HepG2 (cell line): ENCODE data around the gene ZCCHC17. TPM values are rescaled to one million over a fixed set of nuclear protein-coding genes. Genes with fewer than 3 reads are reported as not detected.

Experiments used
- ATAC-seq: fragments of 200-7000 bp; cut with Tn5 transposase; 3 replicates; pipeline ENCODE4 v1.9.1; 2020; ENCODE audit warnings: mild to moderate bottlenecking, moderate library complexity
- BruUV-seq: library from RNA; stranded (reverse); fragments of 400-500 nt; replicated peaks from 2 replicates; lab custom pipeline; 2021; lab: Mats Ljungman, UMichigan
- CTCF ChIA-PET: fragments of 300-600 bp; formaldehyde crosslinking; extraction: SDS; loops from one replicate; lab custom pipeline; 2021; ENCODE audit warnings: low total read pairs, inconsistent platforms, low intra/inter-chr PET ratio; lab: Yijun Ruan, JAX
- POLR2A ChIA-PET: fragments of 350-600 bp; sonication (Branson Sonifier 250); formaldehyde crosslinking; loops from one replicate; lab custom pipeline; 2020; ENCODE audit warnings: antibody characterized with exemption, inconsistent platforms; lab: Yijun Ruan, JAX
- DNase-seq: peaks from one replicate; pipeline ENCODE4 v3.0.0-alpha.2; 2015; ENCODE audit warnings: low spot score
- FAIRE-seq: peaks from 3 replicates; lab custom pipeline; 2011; peaks lifted over from hg19 to GRCh38; lab: Jason Lieb, UNC
- H2AFZ ChIP-seq: one replicate; pipeline ENCODE4 v1.6.1; 2011; ENCODE audit warnings: low read length, inconsistent platforms
- H3K27ac ChIP-seq: fragments of 300-600 bp; 3 replicates; pipeline ENCODE4 v1.8.0; 2011; ENCODE audit warnings: mixed run types, mild to moderate bottlenecking, mixed read lengths, low read length, inconsistent platforms; ENCODE audit not compliant: insufficient read depth; ENCODE audit errors: extremely low read length
- H3K27me3 ChIP-seq, 2 experiments: fragments of 200-600 bp in 1 of 2; 2 replicates in 1 of 2; 3 replicates in 1 of 2; pipeline versions ENCODE4 v1.6.0 to v1.8.0; 2011; ENCODE audit warnings: low read length in 2 of 2, mild to moderate bottlenecking in 2 of 2, moderate library complexity in 2 of 2, inconsistent platforms in 1 of 2; ENCODE audit not compliant: insufficient read depth in 2 of 2, control insufficient read depth in 1 of 2
- H3K36me3 ChIP-seq, 2 experiments: fragments of 200-600 bp in 1 of 2; replicated peaks in 1 of 2; 2 replicates in 1 of 2; 3 replicates in 1 of 2; pipeline versions ENCODE4 v1.5.1 to v1.8.0; 2011; ENCODE audit warnings: low read length in 2 of 2, inconsistent platforms in 1 of 2; ENCODE audit not compliant: insufficient read depth in 2 of 2, control insufficient read depth in 1 of 2
- H3K4me1 ChIP-seq: 2 replicates; pipeline ENCODE4 v1.5.1; 2012; ENCODE audit warnings: low read length, inconsistent platforms; ENCODE audit not compliant: insufficient read depth
- H3K4me2 ChIP-seq: 2 replicates; pipeline ENCODE4 v1.6.0; 2011; ENCODE audit warnings: low read depth, low read length, inconsistent platforms
- H3K4me3 ChIP-seq, 3 experiments: fragments of 200-600 bp in 1 of 3; sonication (generic), shearing (Covaris generic) in 1 of 3; replicated peaks in 1 of 3; 2 replicates each; pipeline ENCODE4 v1.5.1; 2011 to 2016; ENCODE audit warnings: low read length in 3 of 3, inconsistent platforms in 2 of 3, low read depth in 2 of 3, mild to moderate bottlenecking in 2 of 3, control low read depth in 1 of 3, mixed read lengths in 1 of 3; ENCODE audit not compliant: insufficient read depth in 1 of 3
- H3K79me2 ChIP-seq: one replicate; pipeline ENCODE4 v1.6.1; 2011; ENCODE audit warnings: low read length, inconsistent platforms; ENCODE audit not compliant: insufficient read depth
- H3K9ac ChIP-seq: 2 replicates; pipeline ENCODE4 v1.6.0; 2011; ENCODE audit warnings: mild to moderate bottlenecking, low read depth, low read length, inconsistent platforms; ENCODE audit not compliant: insufficient read depth
- H3K9me3 ChIP-seq: 2 replicates; pipeline ENCODE4 v1.5.1; 2012; ENCODE audit warnings: mild to moderate bottlenecking, low read length
- H4K20me1 ChIP-seq: 2 replicates; pipeline ENCODE4 v1.6.0; 2011; ENCODE audit warnings: inconsistent platforms, mild to moderate bottlenecking, low read length, moderate library complexity; ENCODE audit not compliant: insufficient read depth
- ATRX ChIP-seq: sonication (generic); formaldehyde crosslinking; IDR thresholded peaks from 2 replicates; pipeline ENCODE4 v1.4.0; 2020; ENCODE audit warnings: missing genetic modification reagents, borderline replicate concordance
- CHCHD3 ChIP-seq: sonication (generic); formaldehyde crosslinking; IDR thresholded peaks from 2 replicates; pipeline ENCODE4 v1.8.0; 2022; ENCODE audit warnings: mild to moderate bottlenecking, missing genetic modification reagents, moderate library complexity
- KDM3A ChIP-seq: IDR thresholded peaks from 2 replicates; pipeline ENCODE4 v1.6.1; 2018; ENCODE audit warnings: low read depth, missing compliant biosample characterization
- MEIS1 ChIP-seq: sonication (generic); formaldehyde crosslinking; IDR thresholded peaks from 2 replicates; pipeline ENCODE4 v1.9.0; 2021; ENCODE audit warnings: mild to moderate bottlenecking, missing genetic modification reagents, moderate library complexity, borderline replicate concordance
- MTERF4 ChIP-seq: sonication (generic); formaldehyde crosslinking; IDR thresholded peaks from 2 replicates; pipeline ENCODE4 v1.8.0; 2023; ENCODE audit warnings: mild to moderate bottlenecking, missing genetic modification reagents
- MTF2 ChIP-seq: sonication (generic); formaldehyde crosslinking; IDR thresholded peaks from 2 replicates; pipeline ENCODE4 v1.5.0; 2020; ENCODE audit warnings: missing genetic modification reagents, borderline replicate concordance
- NCOA1 ChIP-seq: sonication (generic); formaldehyde crosslinking; IDR thresholded peaks from 2 replicates; pipeline ENCODE4 v1.9.0; 2021; ENCODE audit warnings: missing genetic modification reagents
- NR2F2 ChIP-seq: IDR thresholded peaks from 2 replicates; pipeline ENCODE4 v1.6.1; 2012; ENCODE audit warnings: low read depth, inconsistent platforms, borderline replicate concordance
- ZFX ChIP-seq: sonication (generic); formaldehyde crosslinking; IDR thresholded peaks from 2 replicates; pipeline ENCODE4 v1.4.0; 2020; ENCODE audit warnings: mild to moderate bottlenecking, low read depth, missing genetic modification reagents, moderate library complexity
- ZNF234 ChIP-seq: sonication (generic); formaldehyde crosslinking; conservative IDR thresholded peaks from 2 replicates; pipeline ENCODE4 v1.5.1; 2020; ENCODE audit warnings: mild to moderate bottlenecking, missing genetic modification reagents
- ZSCAN21 ChIP-seq: sonication (generic); formaldehyde crosslinking; IDR thresholded peaks from 2 replicates; pipeline ENCODE4 v1.8.0; 2022; ENCODE audit warnings: mild to moderate bottlenecking, missing genetic modification reagents, moderate library complexity, borderline replicate concordance
- WGBS: methylation state at CpG from one replicate; pipeline ENCODE4 v1.1.6; 2017; ENCODE audit warnings: low lambda C conversion rate; 5-methylcytosine and 5-hydroxymethylcytosine counted together
- in situ Hi-C: cut with HindIII; loops from 2 replicates; pipeline ENCODE4 v1.10.0; 2017; ENCODE audit warnings: low pct_unique_long_range_greater_than_20kb; ENCODE audit not compliant: extremely low pct_ligation_motif_present
- intact Hi-C: fragments of 100-400 bp; cut with micrococcal nuclease; formaldehyde crosslinking; loops from one replicate; pipeline ENCODE4 v1.10.0; 2022; ENCODE audit not compliant: unreplicated experiment
- polyA plus RNA-seq, 8 experiments: library from polyadenylated mRNA; depleted of rRNA in 3 of 8; stranded (reverse) in 7 of 8; unstranded in 1 of 8; fragments of >200 nt; fragmentation: Illumina TruSeq in 4 of 8; extraction: Trizol in 4 of 8; gene quantifications; 2 replicates each; pipeline versions ENCODE4 v1.2.1 to v1.2.3, GENCODE V29; 2011 to 2016; ENCODE audit warnings: low read depth in 4 of 8, missing spikeins in 1 of 8, mixed read lengths in 1 of 8; ENCODE audit not compliant: insufficient read depth in 1 of 8
- total RNA-seq, 5 experiments: library from RNA; depleted of rRNA; stranded (reverse); fragments of >200 nt; fragmentation: Illumina TruSeq; extraction: Trizol; gene quantifications; 2 replicates each; pipeline ENCODE4 v1.2.3, GENCODE V29; 2016; ENCODE audit warnings: low read depth in 1 of 5
- TF ChIP-seq, protein P1 (sequence below): sonication (generic); formaldehyde crosslinking; IDR thresholded peaks from 2 replicates; pipeline ENCODE4 v1.5.1; 2020; ENCODE audit warnings: missing genetic modification reagents, mild to moderate bottlenecking, borderline replicate concordance

The ZCCHC17 gene
- total and polyA plus RNA-seq, 2 of the 13 experiments (the other 11 are each of a cell fraction or from before 2014, with no cell fraction given), result 20.5 to 53.0 TPM

- TF ChIP-seq NR2F2, result 0 out of 2 replicates have a peak, but pooled peaks have one; percentile 15
- TF ChIP-seq, all 625 proteins: peak for 10
These were observed 852 bp upstream of the ZCCHC17 start (continued) for GRCh38 chr1:31295874-31296485.

GRCh38 chr1:31297277-31298247 is 730 bp downstream of the ZCCHC17 start:
- peaks cover 62% of the 10 kb centered on the region for H3K79me2 ChIP-seq
- peaks cover 44% of the 10 kb centered on the region for H3K4me1 ChIP-seq
- H2AFZ ChIP-seq, result peak overlapping the region; percentile 60
- CTCF ChIA-PET, result no interaction called here
- in situ Hi-C loops, result no loop called here
- H3K27me3 ChIP-seq, result no peaks in the 10 kb centered on the region; a peak in 1 of 5 replicates
- DNase-seq, result peak; percentile 2
- H4K20me1 ChIP-seq, result no peaks in the 10 kb centered on the region
- no peaks in the 10 kb centered on the region for H3K9me3 ChIP-seq
- BruUV-seq, result TSS peak; percentile 82
- H3K27ac ChIP-seq, result peak overlapping the region; percentile 73
- H3K4me3 ChIP-seq, result peak overlapping the region; percentile 84 to 95 (median 93)
- H3K9ac ChIP-seq, result peak overlapping the region; percentile 93
- 11% methylated on average over 16 of the region's 23 CpGs for WGBS
- H3K36me3 ChIP-seq, result peaks cover 4 to 13% of the 10 kb centered on the region in 2 experiments
- intact Hi-C loops, result no loop called here
- H3K4me2 ChIP-seq, result peak overlapping the region; percentile 97
- FAIRE-seq, result no peak
- peak; percentile 18 for ATAC-seq
- POLR2A ChIA-PET, result interaction anchor here (0.8 to 2.5 kb wide), 20 partner anchors 10 to 347 kb away, joined by 3 to 16 read pairs (median 4); partner anchors contain the start of genes FABP3, PEF1 and PUM1
- TF ChIP-seq KDM3A (no peak), MTF2 (CRISPR knock-in tag) (0 out of 2 replicates have a peak, but pooled peaks have one; percentile 45), ZNF234 (no peak), CHCHD3 (CRISPR knock-in tag) (0 out of 2 replicates have a peak, but pooled peaks have one; percentile 11), MTERF4 (CRISPR knock-in tag) (peak; percentile 72; the same call in 1 of the 2 replicates), ZFX (0 out of 2 replicates have a peak, but pooled peaks have one; percentile 18), MEIS1 (CRISPR knock-in tag) (peak; percentile 38; the same call in 1 of the 2 replicates), NCOA1 (CRISPR knock-in tag) (peak; percentile 19; the same call in 1 of the 2 replicates), ATRX (CRISPR knock-in tag) (no peak), ZSCAN21 (CRISPR knock-in tag) (0 out of 2 replicates have a peak, but pooled peaks have one; percentile 7)
- TF ChIP-seq, protein P1, sequence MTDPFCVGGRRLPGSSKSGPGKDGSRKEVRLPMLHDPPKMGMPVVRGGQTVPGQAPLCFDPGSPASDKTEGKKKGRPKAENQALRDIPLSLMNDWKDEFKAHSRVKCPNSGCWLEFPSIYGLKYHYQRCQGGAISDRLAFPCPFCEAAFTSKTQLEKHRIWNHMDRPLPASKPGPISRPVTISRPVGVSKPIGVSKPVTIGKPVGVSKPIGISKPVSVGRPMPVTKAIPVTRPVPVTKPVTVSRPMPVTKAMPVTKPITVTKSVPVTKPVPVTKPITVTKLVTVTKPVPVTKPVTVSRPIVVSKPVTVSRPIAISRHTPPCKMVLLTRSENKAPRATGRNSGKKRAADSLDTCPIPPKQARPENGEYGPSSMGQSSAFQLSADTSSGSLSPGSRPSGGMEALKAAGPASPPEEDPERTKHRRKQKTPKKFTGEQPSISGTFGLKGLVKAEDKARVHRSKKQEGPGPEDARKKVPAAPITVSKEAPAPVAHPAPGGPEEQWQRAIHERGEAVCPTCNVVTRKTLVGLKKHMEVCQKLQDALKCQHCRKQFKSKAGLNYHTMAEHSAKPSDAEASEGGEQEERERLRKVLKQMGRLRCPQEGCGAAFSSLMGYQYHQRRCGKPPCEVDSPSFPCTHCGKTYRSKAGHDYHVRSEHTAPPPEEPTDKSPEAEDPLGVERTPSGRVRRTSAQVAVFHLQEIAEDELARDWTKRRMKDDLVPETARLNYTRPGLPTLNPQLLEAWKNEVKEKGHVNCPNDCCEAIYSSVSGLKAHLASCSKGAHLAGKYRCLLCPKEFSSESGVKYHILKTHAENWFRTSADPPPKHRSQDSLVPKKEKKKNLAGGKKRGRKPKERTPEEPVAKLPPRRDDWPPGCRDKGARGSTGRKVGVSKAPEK (CRISPR knock-in tag), result 0 out of 2 replicates have a peak, but pooled peaks have one; percentile 37
